Left ventricle myocardium inferior (tissue), 1 donor: ENCODE results near the gene KRT28. TPM values are rescaled to one million over a fixed set of nuclear protein-coding genes. Genes with fewer than 3 reads are reported as not detected.

Experiments
- DNase-seq: peaks from one replicate; pipeline ENCODE4 v3.0.0-alpha.2; 2020
- H3K27ac ChIP-seq: fragments of 200-600 bp; replicated peaks from 2 replicates; pipeline ENCODE4 v1.8.0; 2021
- H3K27me3 ChIP-seq: fragments of 200-600 bp; 2 replicates; pipeline ENCODE4 v1.8.0; 2021; ENCODE audit warnings: low read depth
- H3K36me3 ChIP-seq: fragments of 200-600 bp; 2 replicates; pipeline ENCODE4 v1.8.0; 2021
- H3K4me1 ChIP-seq: fragments of 200-600 bp; 2 replicates; pipeline ENCODE4 v1.8.0; 2021
- H3K4me3 ChIP-seq: fragments of 200-600 bp; 2 replicates; pipeline ENCODE4 v1.8.0; 2021; ENCODE audit warnings: mild to moderate bottlenecking, moderate library complexity
- H3K9me3 ChIP-seq: fragments of 200-600 bp; replicated peaks from 2 replicates; pipeline ENCODE4 v1.8.0; 2021
- intact Hi-C: fragments of 100-400 bp; cut with micrococcal nuclease; formaldehyde crosslinking; loops from one replicate; pipeline ENCODE4 v1.11.0; 2022
- total RNA-seq: library from RNA; stranded (reverse); fragmentation: NEBNext Ultra II Directional; extraction: Animal tissue kit (Norgen Biotek cat#: 25700); gene quantifications from one replicate; pipeline ENCODE4 v1.2.1, GENCODE V29; 2021
- TF ChIP-seq, protein P1 (sequence below): fragments of 200-600 bp; IDR thresholded peaks from 2 replicates; pipeline ENCODE4 v1.8.0; 2021; ENCODE audit warnings: antibody characterized with exemption, mild to moderate bottlenecking, borderline replicate concordance
- donor health status: DM: no; HTN: yes; CAD: no; lungs with severe emphysema.

KRT28 gene
- total RNA-seq, 1 donor from 2014 or later, result not detected

GRCh38 chr17:40801157-40801556, 1.4 kb upstream of the KRT28 start:
- Histone ChIP-seq H3K27ac (no peak overlapping the region), H3K4me1 (peaks cover 4% of the 10 kb centered on the region), H3K36me3 (no peaks in the 10 kb centered on the region), H3K9me3 (peaks cover 3% of the 10 kb centered on the region), H3K27me3 (peaks cover 61% of the 10 kb centered on the region), H3K4me3 (no peak overlapping the region)
- TF ChIP-seq, protein P1, sequence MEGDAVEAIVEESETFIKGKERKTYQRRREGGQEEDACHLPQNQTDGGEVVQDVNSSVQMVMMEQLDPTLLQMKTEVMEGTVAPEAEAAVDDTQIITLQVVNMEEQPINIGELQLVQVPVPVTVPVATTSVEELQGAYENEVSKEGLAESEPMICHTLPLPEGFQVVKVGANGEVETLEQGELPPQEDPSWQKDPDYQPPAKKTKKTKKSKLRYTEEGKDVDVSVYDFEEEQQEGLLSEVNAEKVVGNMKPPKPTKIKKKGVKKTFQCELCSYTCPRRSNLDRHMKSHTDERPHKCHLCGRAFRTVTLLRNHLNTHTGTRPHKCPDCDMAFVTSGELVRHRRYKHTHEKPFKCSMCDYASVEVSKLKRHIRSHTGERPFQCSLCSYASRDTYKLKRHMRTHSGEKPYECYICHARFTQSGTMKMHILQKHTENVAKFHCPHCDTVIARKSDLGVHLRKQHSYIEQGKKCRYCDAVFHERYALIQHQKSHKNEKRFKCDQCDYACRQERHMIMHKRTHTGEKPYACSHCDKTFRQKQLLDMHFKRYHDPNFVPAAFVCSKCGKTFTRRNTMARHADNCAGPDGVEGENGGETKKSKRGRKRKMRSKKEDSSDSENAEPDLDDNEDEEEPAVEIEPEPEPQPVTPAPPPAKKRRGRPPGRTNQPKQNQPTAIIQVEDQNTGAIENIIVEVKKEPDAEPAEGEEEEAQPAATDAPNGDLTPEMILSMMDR, result no peak
- intact Hi-C loops, result loop anchor here (10.0 kb wide), 1 partner anchor 54 kb away; no protein-coding TSS in a partner anchor
- DNase-seq, result no peak

DNA sequence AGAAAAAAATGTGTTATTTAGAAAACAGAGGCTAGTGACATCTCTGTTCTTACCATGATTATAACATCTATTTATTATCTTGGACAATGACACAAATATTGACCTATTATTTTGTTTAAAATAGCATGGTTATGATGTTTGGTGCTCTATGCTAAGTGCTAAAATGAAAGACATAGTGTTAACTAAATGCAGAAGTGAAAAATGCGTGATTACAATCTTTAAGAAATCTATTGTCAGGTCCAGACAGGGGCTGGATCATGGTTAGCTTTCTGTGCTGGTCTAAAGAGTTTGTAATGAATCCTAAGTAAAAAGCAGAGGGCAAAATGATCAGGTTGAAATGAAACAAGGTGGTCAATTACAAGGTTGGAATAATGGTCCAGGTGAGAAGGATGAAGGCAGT, 622 bp upstream of the KRT28 start:
- Histone ChIP-seq H3K36me3 (no peaks in the 10 kb centered on the region), H3K4me3 (no peak overlapping the region), H3K27me3 (peaks cover 68% of the 10 kb centered on the region), H3K9me3 (peaks cover 2% of the 10 kb centered on the region), H3K4me1 (peaks cover 4% of the 10 kb centered on the region), H3K27ac (no peak overlapping the region)
- TF ChIP-seq, protein P1, result no peak
- intact Hi-C loops, result loop anchor here (10.0 kb wide), 1 partner anchor 54 kb away; no protein-coding TSS in a partner anchor
- no peak for DNase-seq

- intact Hi-C loops, result no loop called here
- Histone ChIP-seq H3K4me3 (no peak overlapping the region), H3K4me1 (no peaks in the 10 kb centered on the region), H3K9me3 (no peaks in the 10 kb centered on the region), H3K27me3 (peaks cover 74% of the 10 kb centered on the region), H3K27ac (no peak overlapping the region), H3K36me3 (no peaks in the 10 kb centered on the region)
- TF ChIP-seq, protein P1, result no peak
- DNase-seq, result no peak
Measured at GRCh38 chr17:40796846-40797245, 2.9 kb downstream of the KRT28 start.

GRCh38 chr17:40795019-40795667, 4.6 kb downstream of the KRT28 start:
- H3K4me3 ChIP-seq, result no peak overlapping the region
- peaks cover 57% of the 10 kb centered on the region for H3K27me3 ChIP-seq
- no peak for DNase-seq
- no peaks in the 10 kb centered on the region for H3K4me1 ChIP-seq
- intact Hi-C loops, result no loop called here
- no peaks in the 10 kb centered on the region for H3K9me3 ChIP-seq
- TF ChIP-seq, protein P1, result no peak
- H3K36me3 ChIP-seq, result no peaks in the 10 kb centered on the region
- no peak overlapping the region for H3K27ac ChIP-seq

DNA sequence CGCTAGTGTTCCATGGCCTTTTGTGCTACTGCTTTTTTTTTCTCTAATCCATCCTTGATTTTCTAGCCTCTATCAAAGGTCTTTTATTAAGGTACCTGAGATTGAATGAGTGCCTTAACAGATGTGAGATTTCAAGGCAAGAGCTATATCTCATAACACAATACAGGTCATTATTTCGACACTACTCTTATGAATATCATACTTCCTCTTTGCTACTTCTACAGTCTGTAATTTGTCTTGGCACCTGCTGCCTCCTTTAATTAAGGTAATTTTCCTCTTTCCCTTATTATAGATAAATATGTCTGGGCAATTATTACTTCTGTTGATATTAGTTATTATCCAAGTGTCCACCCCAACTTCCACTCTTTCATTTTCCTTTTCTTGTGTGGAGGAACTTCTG, 5.3 kb downstream of the KRT28 start:
- Histone ChIP-seq H3K36me3 (no peaks in the 10 kb centered on the region), H3K9me3 (no peaks in the 10 kb centered on the region), H3K4me1 (no peaks in the 10 kb centered on the region), H3K27ac (no peak overlapping the region), H3K4me3 (no peak overlapping the region), H3K27me3 (peaks cover 51% of the 10 kb centered on the region)
- no peak for DNase-seq
- intact Hi-C loops, result no loop called here
- TF ChIP-seq, protein P1, result no peak
